HG03558 (cell line): Measurements from ENCODE around the gene EXTL2.
"Not testable (repeated sequence)": the region's sequence is repeated elsewhere in the genome, so short reads cannot be mapped to it uniquely, and the experiment has no call there.

Experiments
- ATAC-seq: cut with Tn5 transposase; IDR thresholded peaks from one replicate; pipeline ENCODE4 v1.9.1; 2021; ENCODE audit warnings: moderate number of reproducible peaks; ENCODE audit not compliant: unreplicated experiment; ENCODE audit errors: extremely low read depth

The EXTL2 gene

GRCh38 chr1:100862591-100862990 lies 32.1 kb downstream of the EXTL2 start:
- no peak for ATAC-seq

- no peak for ATAC-seq
Measured at GRCh38 chr1:100861379-100861778, 33.3 kb downstream of the EXTL2 start.

DNA sequence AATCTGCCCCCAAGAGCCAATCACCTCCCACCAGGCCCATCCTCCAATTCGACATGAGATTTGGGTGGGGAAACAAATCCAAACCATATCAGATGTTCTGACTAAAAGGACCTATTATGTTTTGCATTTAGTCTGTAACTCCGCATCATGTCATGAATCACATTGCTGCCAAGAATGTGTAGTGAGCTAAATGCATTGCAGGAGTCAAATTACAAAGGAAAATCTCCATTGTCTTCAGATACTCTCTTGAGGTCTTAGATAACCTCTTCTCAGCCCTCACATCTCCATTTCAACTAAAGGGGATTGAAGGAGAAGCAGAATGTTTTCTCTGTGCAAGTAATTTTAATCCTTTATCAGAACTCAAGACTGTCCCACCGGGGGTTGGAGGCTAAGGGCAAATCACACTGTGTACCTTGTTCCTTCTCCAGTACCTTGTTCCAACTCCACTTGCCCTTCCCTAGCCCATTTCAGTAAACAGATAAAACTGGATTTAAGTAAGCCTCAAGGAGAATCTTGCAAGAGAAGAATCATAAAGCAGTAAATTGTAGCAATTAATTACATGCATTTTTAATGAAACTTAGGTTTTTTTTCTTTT lies 34.1 kb downstream of the EXTL2 start:
- ATAC-seq, result no peak

DNA sequence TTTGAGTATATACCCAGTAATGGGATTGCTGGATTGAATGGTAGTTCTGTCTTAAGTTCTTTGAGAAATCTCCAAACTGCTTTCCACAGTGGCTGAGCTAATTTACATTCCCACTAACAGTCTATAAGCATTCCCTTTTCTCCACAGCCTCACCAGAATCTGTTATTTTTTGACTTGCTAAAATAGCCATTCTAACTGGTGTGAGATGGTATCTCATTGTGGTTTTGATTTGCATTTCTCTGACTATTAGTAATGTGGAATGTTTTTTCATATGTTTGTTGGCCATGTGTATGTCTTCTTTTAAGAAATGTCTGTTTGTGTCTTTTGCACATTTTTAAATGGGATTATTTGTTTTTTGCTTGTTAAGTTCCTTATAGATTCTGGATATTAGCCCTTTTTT lies 39.5 kb downstream of the EXTL2 start:
- not testable (repeated sequence) for ATAC-seq

DNA sequence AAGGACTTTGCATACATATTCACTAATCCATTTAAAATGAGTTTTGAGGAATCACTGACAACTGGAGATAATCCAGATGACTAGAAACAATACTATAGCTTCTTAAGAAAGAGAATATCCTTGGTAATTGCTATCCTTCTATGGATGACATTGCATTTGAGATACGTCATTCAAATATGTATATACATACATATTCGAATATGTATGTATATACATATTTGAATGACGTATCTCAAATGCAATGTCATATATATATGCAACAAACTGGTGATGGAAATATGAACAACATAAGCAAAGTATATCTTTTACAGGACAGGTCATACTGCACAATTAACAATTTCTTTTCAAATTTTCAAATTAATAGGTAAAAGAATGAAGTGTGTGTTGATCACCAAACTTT lies 41.7 kb downstream of the EXTL2 start:
- ATAC-seq, result no peak

DNA sequence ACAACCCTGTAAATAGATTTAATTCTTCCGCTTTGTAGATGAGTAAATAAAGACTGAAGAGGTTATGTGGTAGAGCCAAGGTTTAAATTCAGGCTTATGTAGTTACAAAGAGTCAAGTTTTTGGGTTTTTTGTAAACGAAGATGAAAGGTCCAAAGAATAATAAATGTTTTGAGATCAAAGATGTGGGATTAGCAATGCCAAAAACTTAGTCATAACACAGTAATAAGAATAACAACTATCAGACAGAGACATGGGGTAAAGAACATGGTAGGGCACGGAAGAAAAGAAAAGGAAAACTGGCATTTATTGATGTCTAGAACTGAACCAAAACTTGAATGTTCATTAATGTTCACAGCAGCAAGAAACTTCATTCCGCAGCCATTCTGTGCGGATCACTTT lies 42.9 kb downstream of the EXTL2 start:
- ATAC-seq, result no peak

DNA sequence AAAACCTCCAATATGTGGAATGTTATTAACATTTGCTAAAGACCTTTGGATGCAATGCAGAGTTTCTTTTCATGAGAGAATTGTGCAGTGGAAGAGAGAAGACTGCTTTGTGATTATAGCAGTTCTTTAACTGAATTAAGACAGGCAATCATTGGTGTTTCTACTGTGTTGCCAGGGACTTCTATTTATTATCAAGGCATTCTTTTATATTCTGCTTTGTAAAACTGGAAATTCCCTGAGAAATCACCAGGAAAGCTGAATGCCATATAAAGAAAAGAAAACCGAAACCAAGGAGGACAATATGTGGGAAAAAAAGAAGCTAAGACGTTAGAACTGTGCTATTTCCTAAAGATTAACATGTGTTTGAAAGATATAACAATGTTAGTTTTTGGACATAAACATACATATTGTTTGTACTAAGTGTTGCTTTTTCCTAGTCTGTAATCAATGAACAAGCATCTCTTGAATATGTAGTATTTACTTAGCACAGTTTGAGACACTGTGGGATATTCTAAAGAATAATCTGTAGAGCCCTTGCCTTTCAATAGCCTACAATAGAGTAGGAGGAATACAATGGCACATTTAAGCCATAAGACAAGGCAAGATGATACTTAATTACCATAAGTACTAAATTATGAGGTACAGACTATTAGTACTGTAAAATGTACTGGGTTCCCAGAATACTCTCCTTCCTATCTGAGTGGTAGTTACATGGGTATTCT lies 47.1 kb downstream of the EXTL2 start:
- ATAC-seq, result no peak

- ATAC-seq, result not testable (repeated sequence)
Measured at GRCh38 chr1:100843160-100843559, 51.5 kb downstream of the EXTL2 start.

GRCh38 chr1:100835866-100836842 lies 58.5 kb downstream of the EXTL2 start:
- ATAC-seq, result no peak

- ATAC-seq, result no peak
Measured at GRCh38 chr1:100834777-100835660, 59.6 kb downstream of the EXTL2 start.

DNA sequence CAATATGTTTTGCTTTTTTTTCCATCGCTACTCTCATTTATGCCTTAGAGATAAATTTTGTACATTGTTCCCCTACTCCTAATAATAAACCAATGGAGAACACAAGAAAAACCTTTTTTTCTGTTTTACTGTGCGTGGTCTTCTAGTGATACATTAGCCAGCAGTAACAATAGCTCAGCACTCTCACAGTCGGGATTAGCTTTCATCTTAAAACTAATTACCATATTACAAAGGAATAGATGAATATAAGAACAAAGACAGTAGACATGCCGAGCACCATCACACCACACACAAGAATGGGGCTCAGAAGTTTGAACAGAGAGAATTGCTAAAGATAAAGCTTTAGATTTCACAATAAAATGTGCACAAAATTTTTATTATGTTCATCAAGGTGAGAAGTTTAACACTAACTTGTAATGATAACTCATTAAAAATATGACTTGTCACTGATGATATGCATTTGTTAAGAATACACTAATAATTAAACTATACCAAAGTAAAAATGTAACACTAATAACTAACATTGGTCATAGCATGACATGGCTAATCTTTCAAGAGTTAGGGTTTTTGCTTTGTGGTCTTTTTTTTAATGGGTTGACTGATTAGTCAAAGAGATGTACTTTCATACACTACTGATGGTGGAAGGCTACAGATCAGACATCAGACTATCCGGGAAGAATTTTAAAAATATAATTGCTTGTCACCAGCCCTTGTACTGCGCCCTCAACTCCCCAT lies 61.8 kb downstream of the EXTL2 start:
- ATAC-seq, result peak; percentile 38

GRCh38 chr1:100825666-100826065 lies 69.0 kb downstream of the EXTL2 start:
- ATAC-seq, result not testable (repeated sequence)
